Activated CD4-positive, alpha-beta T cell treated with anti-CD3 and anti-CD28 coated beads, Interleukin-2, amount 50 U/mL, for 24 hours (primary cell): ENCODE data around the gene PSME1.

Experiments used
- DNase-seq, 2 donors: peaks; one replicate each; pipeline ENCODE4 v3.0.0-alpha.2; 2020; ENCODE audit warnings: low read depth in 1 of 2, low spot score in 1 of 2

Gene PSME1

GRCh38 chr14:24187539-24187915 lies 51.5 kb downstream of the PSME1 start:
- DNase-seq, result no peak
